DOHH2 (cell line): ENCODE measurements around the gene AKT1S1.

Experiments
- H3F3A ChIP-seq: fragments of 200-600 bp; sonication (generic), shearing (Covaris generic); 2 replicates; pipeline ENCODE4 v1.6.0; 2016; ENCODE audit warnings: antibody characterized with exemption, mild to moderate bottlenecking; ENCODE audit not compliant: control insufficient read depth, insufficient read depth
- H3K27ac ChIP-seq: fragments of 200-600 bp; sonication (generic); 2 replicates; pipeline ENCODE4 v1.5.1; 2014; ENCODE audit warnings: low read depth, mild to moderate bottlenecking, low read length, moderate library complexity
- H3K27me3 ChIP-seq: fragments of 200-600 bp; sonication (generic); 2 replicates; pipeline ENCODE4 v1.6.1; 2014; ENCODE audit warnings: mild to moderate bottlenecking, low read length, mixed read lengths; ENCODE audit not compliant: control insufficient read depth
- H3K36me3 ChIP-seq: fragments of 200-600 bp; sonication (generic); 2 replicates; pipeline ENCODE4 v1.6.1; 2014; ENCODE audit warnings: mild to moderate bottlenecking, low read length, moderate library complexity, mixed read lengths; ENCODE audit not compliant: control insufficient read depth
- H3K4me1 ChIP-seq: fragments of 200-600 bp; sonication (generic); 2 replicates; pipeline ENCODE4 v1.6.1; 2014; ENCODE audit warnings: mild to moderate bottlenecking, low read length, mixed read lengths; ENCODE audit not compliant: control insufficient read depth
- H3K4me2 ChIP-seq: fragments of 200-600 bp; sonication (generic); 2 replicates; pipeline ENCODE4 v1.6.0; 2014; ENCODE audit warnings: mild to moderate bottlenecking, low read length, moderate library complexity
- H3K4me3 ChIP-seq: fragments of 200-600 bp; sonication (generic); 2 replicates; pipeline ENCODE4 v1.5.1; 2014; ENCODE audit warnings: mild to moderate bottlenecking, low read length, mixed read lengths
- H3K79me2 ChIP-seq: fragments of 200-600 bp; sonication (generic); 2 replicates; pipeline ENCODE4 v1.6.1; 2014; ENCODE audit warnings: mild to moderate bottlenecking, low read length, mixed read lengths; ENCODE audit not compliant: control insufficient read depth
- H3K9me2 ChIP-seq: fragments of 200-600 bp; sonication (generic); replicated peaks from 2 replicates; pipeline ENCODE4 v1.6.1; 2014; ENCODE audit warnings: mild to moderate bottlenecking, low read length, mixed read lengths; ENCODE audit not compliant: control insufficient read depth
- H3K9me3 ChIP-seq: fragments of 200-600 bp; sonication (generic); 2 replicates; pipeline ENCODE4 v1.6.1; 2014; ENCODE audit warnings: antibody characterized with exemption, low read length, mixed read lengths; ENCODE audit not compliant: control insufficient read depth, insufficient read depth
- H4K20me1 ChIP-seq: fragments of 200-600 bp; sonication (generic); 2 replicates; pipeline ENCODE4 v1.6.0; 2014; ENCODE audit warnings: low read depth, mild to moderate bottlenecking, antibody characterized with exemption, low read length, moderate library complexity; ENCODE audit not compliant: control insufficient read depth, insufficient read depth
- EZH2phosphoT487 ChIP-seq: fragments of 200-600 bp; sonication (generic); IDR thresholded peaks from 2 replicates; pipeline ENCODE4 v1.6.1; 2017; ENCODE audit warnings: borderline replicate concordance, mild to moderate bottlenecking, antibody characterized with exemption, low read length, moderate library complexity, mixed read lengths
- TF ChIP-seq, protein P1 (sequence below): fragments of 200-600 bp; sonication (generic); IDR thresholded peaks from one replicate; pipeline ENCODE4 v1.5.1; 2014; ENCODE audit warnings: antibody characterized with exemption, mild to moderate bottlenecking, low read depth, low read length; ENCODE audit not compliant: poor library complexity, severe bottlenecking

AKT1S1 gene

DNA sequence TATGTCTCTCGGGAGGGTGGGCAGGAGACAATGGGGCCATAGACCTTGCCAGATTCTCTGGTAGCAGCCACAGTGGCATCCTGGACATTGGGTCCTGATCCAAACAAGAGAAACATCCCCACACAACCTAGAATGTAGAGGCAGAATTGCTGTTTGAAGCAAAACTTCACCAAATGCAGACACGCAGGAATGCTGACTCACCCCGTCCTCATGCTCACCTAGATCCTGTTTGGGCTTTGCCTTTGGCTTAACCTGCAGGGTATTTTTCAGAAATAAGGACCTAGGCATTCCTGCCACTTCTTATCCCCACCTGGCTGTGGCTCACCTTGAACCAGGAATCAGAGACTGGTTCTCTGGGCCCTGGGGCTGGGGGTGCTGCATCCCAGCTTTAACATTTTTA lies 7.6 kb upstream of the AKT1S1 start:
- H3K4me3 ChIP-seq, result no peak overlapping the region
- no peak overlapping the region for H3K27ac ChIP-seq

DNA sequence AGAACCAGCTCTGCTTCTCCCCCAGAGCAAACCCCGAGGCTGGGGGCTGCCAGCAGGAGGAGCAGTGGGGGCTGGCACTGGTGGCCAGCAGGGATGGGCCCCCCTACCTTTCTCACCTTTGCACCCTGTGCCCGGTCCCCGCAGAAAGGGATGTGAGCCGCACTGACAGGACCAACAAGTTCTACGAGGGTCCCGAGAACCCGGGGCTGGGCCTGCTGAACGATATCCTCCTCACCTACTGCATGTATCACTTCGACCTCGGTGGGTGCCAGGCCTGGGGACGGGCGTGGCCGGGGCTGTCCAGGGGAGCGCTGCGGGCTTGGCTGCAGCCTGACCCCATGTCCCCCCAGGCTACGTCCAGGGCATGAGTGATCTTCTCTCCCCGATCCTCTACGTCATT lies 7.0 kb upstream of the AKT1S1 start:
- no peaks in the 10 kb centered on the region for H4K20me1 ChIP-seq
- no peak overlapping the region for H3K4me3 ChIP-seq
- peaks cover 19% of the 10 kb centered on the region for H3K27me3 ChIP-seq
- TF ChIP-seq, protein P1, sequence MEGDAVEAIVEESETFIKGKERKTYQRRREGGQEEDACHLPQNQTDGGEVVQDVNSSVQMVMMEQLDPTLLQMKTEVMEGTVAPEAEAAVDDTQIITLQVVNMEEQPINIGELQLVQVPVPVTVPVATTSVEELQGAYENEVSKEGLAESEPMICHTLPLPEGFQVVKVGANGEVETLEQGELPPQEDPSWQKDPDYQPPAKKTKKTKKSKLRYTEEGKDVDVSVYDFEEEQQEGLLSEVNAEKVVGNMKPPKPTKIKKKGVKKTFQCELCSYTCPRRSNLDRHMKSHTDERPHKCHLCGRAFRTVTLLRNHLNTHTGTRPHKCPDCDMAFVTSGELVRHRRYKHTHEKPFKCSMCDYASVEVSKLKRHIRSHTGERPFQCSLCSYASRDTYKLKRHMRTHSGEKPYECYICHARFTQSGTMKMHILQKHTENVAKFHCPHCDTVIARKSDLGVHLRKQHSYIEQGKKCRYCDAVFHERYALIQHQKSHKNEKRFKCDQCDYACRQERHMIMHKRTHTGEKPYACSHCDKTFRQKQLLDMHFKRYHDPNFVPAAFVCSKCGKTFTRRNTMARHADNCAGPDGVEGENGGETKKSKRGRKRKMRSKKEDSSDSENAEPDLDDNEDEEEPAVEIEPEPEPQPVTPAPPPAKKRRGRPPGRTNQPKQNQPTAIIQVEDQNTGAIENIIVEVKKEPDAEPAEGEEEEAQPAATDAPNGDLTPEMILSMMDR, result no peak
- no peak for TF ChIP-seq EZH2phosphoT487
- H3K79me2 ChIP-seq, result no peaks in the 10 kb centered on the region
- no peak overlapping the region for H3K27ac ChIP-seq
- H3K4me2 ChIP-seq, result no peak overlapping the region
- peaks cover 20% of the 10 kb centered on the region for H3K36me3 ChIP-seq
- H3K9me3 ChIP-seq, result peaks cover 3% of the 10 kb centered on the region; the same call in 1 of the 2 replicates
- H3F3A ChIP-seq, result peaks cover 5% of the 10 kb centered on the region; the same call in 1 of the 2 replicates
- no peaks in the 10 kb centered on the region for H3K9me2 ChIP-seq
- peaks cover 19% of the 10 kb centered on the region for H3K4me1 ChIP-seq

More for the DNA sequence above, 7.6 kb upstream of the AKT1S1 start:
- peaks cover 20% of the 10 kb centered on the region for H3K36me3 ChIP-seq
- no peak overlapping the region for H3K4me2 ChIP-seq
- H3K27me3 ChIP-seq, result peaks cover 25% of the 10 kb centered on the region
- peaks cover 24% of the 10 kb centered on the region for H3K4me1 ChIP-seq
- H3F3A ChIP-seq, result peaks cover 5% of the 10 kb centered on the region; the same call in 1 of the 2 replicates
- H4K20me1 ChIP-seq, result no peaks in the 10 kb centered on the region
- H3K9me2 ChIP-seq, result no peaks in the 10 kb centered on the region
- H3K79me2 ChIP-seq, result no peaks in the 10 kb centered on the region
- TF ChIP-seq EZH2phosphoT487, result no peak
- TF ChIP-seq, protein P1, result no peak
- H3K9me3 ChIP-seq, result peaks cover 3% of the 10 kb centered on the region; the same call in 1 of the 2 replicates

DNA sequence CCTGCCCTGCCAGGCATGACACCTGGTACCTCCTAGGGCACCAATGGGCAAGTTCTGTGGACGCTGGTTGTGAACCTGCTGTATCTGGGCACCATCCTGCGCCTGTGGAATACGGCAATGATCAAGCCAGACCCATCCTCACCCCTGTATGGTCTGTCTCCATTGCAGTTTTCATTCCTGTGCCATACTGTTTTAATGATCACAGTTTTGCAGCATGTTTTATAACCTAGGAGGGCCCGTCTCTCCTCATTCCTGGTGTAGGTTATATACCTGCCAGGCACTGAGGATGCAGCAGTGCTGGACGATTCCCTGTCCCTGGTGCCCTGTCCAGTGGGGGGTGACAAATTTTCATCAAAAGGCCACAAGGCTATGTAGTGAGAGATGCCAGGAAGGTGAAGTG lies 5.9 kb upstream of the AKT1S1 start:
- H3K9me3 ChIP-seq, result peaks cover 3% of the 10 kb centered on the region; the same call in 1 of the 2 replicates
- H3K27ac ChIP-seq, result no peak overlapping the region
- no peaks in the 10 kb centered on the region for H4K20me1 ChIP-seq
- H3K4me3 ChIP-seq, result no peak overlapping the region
- peaks cover 20% of the 10 kb centered on the region for H3K36me3 ChIP-seq
- H3K27me3 ChIP-seq, result peaks cover 11% of the 10 kb centered on the region
- H3K4me2 ChIP-seq, result no peak overlapping the region
- peaks cover 21% of the 10 kb centered on the region for H3K4me1 ChIP-seq
- peaks cover 5% of the 10 kb centered on the region; the same call in 1 of the 2 replicates for H3F3A ChIP-seq
- TF ChIP-seq, protein P1, result no peak
- TF ChIP-seq EZH2phosphoT487, result no peak
- no peaks in the 10 kb centered on the region for H3K9me2 ChIP-seq
- H3K79me2 ChIP-seq, result 0 out of 2 replicates have a peak, but pooled peaks cover 2% of the 10 kb centered on the region
